ENCODE data around the gene TBL3. TPM values are rescaled to one million over a fixed set of nuclear protein-coding genes. Genes with fewer than 3 reads are reported as not detected.
A peak's percentile ranks its signal among the peaks of the same experiment; 100 is the strongest.

The TBL3 gene
- total and polyA plus RNA-seq, 12 donors: 18.5 to 71.1 (median 22.3) TPM

GRCh38 chr16:2002406-2003230, 30.8 kb downstream of the TBL3 start:
- no peak overlapping the region for H3K27ac ChIP-seq
- H3K36me3 ChIP-seq: peaks cover 16 to 70% (median 54%) of the 10 kb centered on the region in 9 donors
- H3K9me3 ChIP-seq: no peaks in the 10 kb centered on the region
- 93 to 94% methylated on average over 46 to 47 of the region's 47 CpGs for WGBS, 2 donors
- peaks cover 23 to 49% (median 34%) of the 10 kb centered on the region in 9 donors for H3K4me1 ChIP-seq
- TF ChIP-seq, protein P1, sequence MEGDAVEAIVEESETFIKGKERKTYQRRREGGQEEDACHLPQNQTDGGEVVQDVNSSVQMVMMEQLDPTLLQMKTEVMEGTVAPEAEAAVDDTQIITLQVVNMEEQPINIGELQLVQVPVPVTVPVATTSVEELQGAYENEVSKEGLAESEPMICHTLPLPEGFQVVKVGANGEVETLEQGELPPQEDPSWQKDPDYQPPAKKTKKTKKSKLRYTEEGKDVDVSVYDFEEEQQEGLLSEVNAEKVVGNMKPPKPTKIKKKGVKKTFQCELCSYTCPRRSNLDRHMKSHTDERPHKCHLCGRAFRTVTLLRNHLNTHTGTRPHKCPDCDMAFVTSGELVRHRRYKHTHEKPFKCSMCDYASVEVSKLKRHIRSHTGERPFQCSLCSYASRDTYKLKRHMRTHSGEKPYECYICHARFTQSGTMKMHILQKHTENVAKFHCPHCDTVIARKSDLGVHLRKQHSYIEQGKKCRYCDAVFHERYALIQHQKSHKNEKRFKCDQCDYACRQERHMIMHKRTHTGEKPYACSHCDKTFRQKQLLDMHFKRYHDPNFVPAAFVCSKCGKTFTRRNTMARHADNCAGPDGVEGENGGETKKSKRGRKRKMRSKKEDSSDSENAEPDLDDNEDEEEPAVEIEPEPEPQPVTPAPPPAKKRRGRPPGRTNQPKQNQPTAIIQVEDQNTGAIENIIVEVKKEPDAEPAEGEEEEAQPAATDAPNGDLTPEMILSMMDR (IDR thresholded peaks at IDR 0.05): no peak
- intact Hi-C loops (cut with DNase I): loop anchor here in 2 of 10 donors (5.0 to 10.0 kb wide), 2 partner anchors 140 to 142 kb away; partner anchors contain the start of gene RAB26 (in 1 of the 2)
- ATAC-seq (no peak), DNase-seq (no peak)
- no peak overlapping the region for H3K4me3 ChIP-seq
- no peaks in the 10 kb centered on the region for H3K27me3 ChIP-seq

- 82 to 85% methylated on average over 8 of the region's 8 CpGs for WGBS, 2 donors
- peaks cover 16 to 67% (median 48%) of the 10 kb centered on the region in 9 donors for H3K36me3 ChIP-seq
- ATAC-seq: no peak
- no peaks in the 10 kb centered on the region for H3K9me3 ChIP-seq
- H3K4me3 ChIP-seq: no peak overlapping the region
- intact Hi-C loops (cut with DNase I): loop anchor here in 2 of 10 donors (5.0 to 10.0 kb wide), 2 partner anchors 139 to 141 kb away; partner anchors contain the start of gene RAB26 (in 1 of the 2)
- peak overlapping the region in 2 of 10 donors; percentile 36 to 43 for H3K27ac ChIP-seq
- DNase-seq: no peak
- TF ChIP-seq, protein P1 (IDR thresholded peaks at IDR 0.05): no peak
- H3K27me3 ChIP-seq: no peaks in the 10 kb centered on the region
- peaks cover 30 to 52% (median 41%) of the 10 kb centered on the region in 9 donors for H3K4me1 ChIP-seq
These were observed 31.5 kb downstream of the TBL3 start for GRCh38 chr16:2003231-2003826.

- peaks cover 34 to 59% (median 47%) of the 10 kb centered on the region in 9 donors for H3K4me1 ChIP-seq
- H3K9me3 ChIP-seq: no peaks in the 10 kb centered on the region
- TF ChIP-seq, protein P1 (IDR thresholded peaks at IDR 0.05): peak; percentile 87 to 98 (median 97)
- no peaks in the 10 kb centered on the region for H3K27me3 ChIP-seq
- peak overlapping the region in 6 of 10 donors; percentile 9 to 34 (median 22) for H3K4me3 ChIP-seq
- peak; percentile 89 to 90 for DNase-seq
- H3K27ac ChIP-seq: peak overlapping the region in 4 of 10 donors; percentile 34 to 59 (median 40)
- peak; percentile 80 to 90 (median 87) for ATAC-seq
- WGBS, 2 donors: 28 to 31% methylated on average over 36 of the region's 36 CpGs
- intact Hi-C loops (cut with DNase I): loop anchor here in 2 of 10 donors (5.0 to 10.0 kb wide), 2 partner anchors 138 to 141 kb away; partner anchors contain the start of gene RAB26 (in 1 of the 2)
- peaks cover 16 to 60% (median 42%) of the 10 kb centered on the region in 9 donors for H3K36me3 ChIP-seq
These were observed 32.2 kb downstream of the TBL3 start for GRCh38 chr16:2003827-2004641.
